Progenitor cell of endocrine pancreas (in vitro differentiated cells): ENCODE measurements around the gene PLA2G4D. TPM values are rescaled to one million over a fixed set of nuclear protein-coding genes. Genes with fewer than 3 reads are reported as not detected.

Source experiments
- DNase-seq: peaks from one replicate; pipeline ENCODE4 v3.0.0; 2021; ENCODE audit warnings: low spot score; ENCODE audit not compliant: unreplicated experiment
- H3K27ac Mint-ChIP-seq: 2 replicates; pipeline ENCODE4 v1.8.0; 2021; ENCODE audit warnings: mild to moderate bottlenecking, moderate library complexity, mixed read lengths
- H3K27me3 Mint-ChIP-seq: 2 replicates; pipeline ENCODE4 v1.8.0; 2021; ENCODE audit warnings: mixed read lengths
- H3K36me3 Mint-ChIP-seq: 2 replicates; pipeline ENCODE4 v1.8.0; 2022; ENCODE audit warnings: mixed read lengths; ENCODE audit not compliant: insufficient read depth
- H3K4me1 Mint-ChIP-seq: 2 replicates; pipeline ENCODE4 v1.8.0; 2021; ENCODE audit warnings: low read depth, mixed read lengths
- H3K4me3 Mint-ChIP-seq: 2 replicates; pipeline ENCODE4 v1.8.0; 2021; ENCODE audit warnings: low read depth, mild to moderate bottlenecking, moderate library complexity, mixed read lengths
- H3K9me3 Mint-ChIP-seq: 2 replicates; pipeline ENCODE4 v1.8.0; 2021; ENCODE audit warnings: low read depth, mixed read lengths
- total RNA-seq: library from RNA; stranded (reverse); gene quantifications from 2 replicates; pipeline ENCODE4 v1.2.1, GENCODE V29; 2021
- TF ChIP-seq, protein P1 (sequence below): fragments of 200-600 bp; sonication (generic); IDR thresholded peaks from one replicate; pipeline ENCODE4 v1.5.0; 2021; ENCODE audit warnings: antibody characterized with exemption, mild to moderate bottlenecking; ENCODE audit not compliant: unreplicated experiment

The PLA2G4D gene
- total RNA-seq, 1 donor from 2014 or later = not detected

DNA sequence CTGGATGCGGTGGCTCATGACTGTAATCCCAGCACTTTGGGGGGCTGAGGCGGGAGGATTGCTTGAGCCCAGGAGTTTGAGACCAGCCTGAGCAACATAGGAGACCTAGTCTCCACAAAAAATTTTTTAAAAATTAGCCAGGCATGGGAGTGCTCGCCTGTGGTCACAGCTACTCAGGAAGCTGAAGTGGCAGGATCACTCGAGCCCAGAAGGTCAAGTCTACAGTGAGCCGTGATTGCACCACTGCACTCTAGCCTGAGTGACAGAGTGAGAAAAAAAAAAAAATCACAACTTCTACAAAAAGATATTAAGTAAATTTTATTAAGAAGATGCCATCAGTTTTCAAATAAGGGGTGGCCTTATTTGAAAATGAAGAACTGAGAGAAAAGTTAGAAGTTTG is 11.9 kb upstream of the PLA2G4D start:
- no peak for DNase-seq
- TF ChIP-seq, protein P1, sequence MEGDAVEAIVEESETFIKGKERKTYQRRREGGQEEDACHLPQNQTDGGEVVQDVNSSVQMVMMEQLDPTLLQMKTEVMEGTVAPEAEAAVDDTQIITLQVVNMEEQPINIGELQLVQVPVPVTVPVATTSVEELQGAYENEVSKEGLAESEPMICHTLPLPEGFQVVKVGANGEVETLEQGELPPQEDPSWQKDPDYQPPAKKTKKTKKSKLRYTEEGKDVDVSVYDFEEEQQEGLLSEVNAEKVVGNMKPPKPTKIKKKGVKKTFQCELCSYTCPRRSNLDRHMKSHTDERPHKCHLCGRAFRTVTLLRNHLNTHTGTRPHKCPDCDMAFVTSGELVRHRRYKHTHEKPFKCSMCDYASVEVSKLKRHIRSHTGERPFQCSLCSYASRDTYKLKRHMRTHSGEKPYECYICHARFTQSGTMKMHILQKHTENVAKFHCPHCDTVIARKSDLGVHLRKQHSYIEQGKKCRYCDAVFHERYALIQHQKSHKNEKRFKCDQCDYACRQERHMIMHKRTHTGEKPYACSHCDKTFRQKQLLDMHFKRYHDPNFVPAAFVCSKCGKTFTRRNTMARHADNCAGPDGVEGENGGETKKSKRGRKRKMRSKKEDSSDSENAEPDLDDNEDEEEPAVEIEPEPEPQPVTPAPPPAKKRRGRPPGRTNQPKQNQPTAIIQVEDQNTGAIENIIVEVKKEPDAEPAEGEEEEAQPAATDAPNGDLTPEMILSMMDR = no peak
- Mint-ChIP-seq H3K27ac (peak overlapping the region; percentile 41), H3K4me1 (peaks cover 2% of the 10 kb centered on the region), H3K9me3 (peaks cover 7% of the 10 kb centered on the region), H3K36me3 (no peaks in the 10 kb centered on the region), H3K27me3 (no peaks in the 10 kb centered on the region), H3K4me3 (no peak overlapping the region)

DNA sequence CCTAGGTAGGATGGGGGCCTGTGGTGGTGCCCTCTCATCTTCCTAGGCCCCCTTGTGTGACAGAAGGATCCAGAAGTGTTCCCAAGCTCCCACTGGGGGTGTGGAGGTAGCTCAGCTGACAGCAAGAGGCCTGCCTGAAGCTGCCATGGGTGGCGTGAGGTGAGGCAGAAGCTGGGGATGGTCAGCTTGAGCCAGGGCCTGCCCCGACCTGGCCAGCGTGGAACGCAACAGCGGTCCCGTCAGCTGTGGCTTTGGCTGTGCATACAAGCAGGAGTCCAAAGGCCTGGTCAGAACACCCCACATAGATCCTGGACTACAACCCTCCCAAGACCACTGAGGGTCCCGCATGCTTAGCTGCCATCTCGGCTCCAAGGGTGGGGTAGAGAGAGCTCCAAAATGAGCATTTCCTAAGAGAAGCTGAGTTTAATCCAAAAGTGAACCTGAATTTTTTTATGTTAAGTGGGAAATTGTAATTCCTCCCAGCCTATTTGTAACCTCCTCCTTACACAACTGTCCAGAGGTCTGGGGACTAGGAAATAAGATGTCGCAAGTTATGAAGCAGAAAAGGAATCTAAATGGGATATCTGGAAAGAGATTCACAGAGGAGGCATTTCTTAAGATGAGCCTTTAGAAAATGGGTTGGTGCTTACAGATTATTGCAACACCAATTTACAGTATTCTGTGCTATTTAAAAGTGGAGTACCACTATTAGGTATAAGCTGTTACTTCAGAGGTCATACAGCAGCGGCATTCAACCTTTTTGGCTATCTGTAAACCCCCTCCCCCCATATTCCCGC is 9.9 kb upstream of the PLA2G4D start:
- Mint-ChIP-seq H3K27me3 (no peaks in the 10 kb centered on the region), H3K4me1 (no peaks in the 10 kb centered on the region), H3K9me3 (peaks cover 6% of the 10 kb centered on the region), H3K36me3 (no peaks in the 10 kb centered on the region), H3K4me3 (no peak overlapping the region), H3K27ac (no peak overlapping the region)
- TF ChIP-seq, protein P1 = no peak
- DNase-seq = no peak

DNA sequence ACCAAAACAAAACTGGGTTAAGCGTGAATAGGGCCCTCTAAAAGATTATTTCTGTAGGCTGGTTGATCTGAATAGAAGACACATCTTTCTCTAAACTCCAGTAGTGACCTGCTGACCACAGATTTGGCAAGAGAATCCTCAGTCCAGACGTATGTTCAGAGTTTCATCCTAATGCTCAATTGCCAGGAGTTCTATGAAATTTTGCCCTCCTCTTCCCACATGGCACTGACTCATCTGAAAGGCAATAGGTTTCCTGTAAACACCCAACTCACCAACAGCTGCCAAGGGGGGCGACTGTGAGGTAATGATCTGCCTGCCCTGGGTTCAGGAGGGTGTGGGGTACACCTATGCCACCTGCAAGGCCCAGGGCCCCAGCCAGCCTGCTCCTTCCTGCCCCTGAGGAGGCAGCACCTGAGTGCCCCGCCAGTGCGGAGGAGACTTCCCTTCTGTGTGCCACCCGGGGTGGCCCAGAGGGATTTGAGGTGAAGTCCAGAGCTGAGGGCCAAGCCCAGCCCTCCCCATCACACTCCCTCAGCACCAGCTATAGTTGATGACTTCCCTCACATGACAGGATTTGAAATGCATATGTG is 8.4 kb upstream of the PLA2G4D start:
- H3K4me3 Mint-ChIP-seq = no peak overlapping the region
- no peak for DNase-seq
- TF ChIP-seq, protein P1 = no peak
- H3K36me3 Mint-ChIP-seq = no peaks in the 10 kb centered on the region
- no peaks in the 10 kb centered on the region for H3K4me1 Mint-ChIP-seq
- no peaks in the 10 kb centered on the region for H3K9me3 Mint-ChIP-seq
- H3K27ac Mint-ChIP-seq = no peak overlapping the region
- peaks cover 3% of the 10 kb centered on the region for H3K27me3 Mint-ChIP-seq

DNA sequence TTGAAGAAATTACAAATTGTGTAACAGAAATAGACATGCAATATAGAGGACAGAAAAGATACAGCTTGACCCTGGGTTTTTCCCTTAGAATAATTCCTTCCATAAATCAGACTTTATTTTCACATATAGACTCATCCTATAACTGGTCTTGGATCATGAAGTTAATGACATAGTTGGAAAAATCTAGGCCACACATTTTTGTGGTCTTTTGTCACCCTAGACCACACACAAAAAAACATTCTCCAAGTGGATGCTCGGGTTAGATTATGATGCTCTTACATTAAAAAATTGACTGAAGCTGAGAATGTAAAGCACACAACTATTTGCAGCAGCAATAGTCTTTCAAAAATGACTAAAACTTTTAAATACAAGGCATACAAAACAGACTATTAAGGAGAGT is 7.5 kb upstream of the PLA2G4D start:
- H3K27me3 Mint-ChIP-seq = peaks cover 6% of the 10 kb centered on the region
- TF ChIP-seq, protein P1 = no peak
- H3K4me3 Mint-ChIP-seq = no peak overlapping the region
- no peak overlapping the region for H3K27ac Mint-ChIP-seq
- H3K36me3 Mint-ChIP-seq = no peaks in the 10 kb centered on the region
- H3K9me3 Mint-ChIP-seq = no peaks in the 10 kb centered on the region
- H3K4me1 Mint-ChIP-seq = no peaks in the 10 kb centered on the region
- DNase-seq = no peak

DNA sequence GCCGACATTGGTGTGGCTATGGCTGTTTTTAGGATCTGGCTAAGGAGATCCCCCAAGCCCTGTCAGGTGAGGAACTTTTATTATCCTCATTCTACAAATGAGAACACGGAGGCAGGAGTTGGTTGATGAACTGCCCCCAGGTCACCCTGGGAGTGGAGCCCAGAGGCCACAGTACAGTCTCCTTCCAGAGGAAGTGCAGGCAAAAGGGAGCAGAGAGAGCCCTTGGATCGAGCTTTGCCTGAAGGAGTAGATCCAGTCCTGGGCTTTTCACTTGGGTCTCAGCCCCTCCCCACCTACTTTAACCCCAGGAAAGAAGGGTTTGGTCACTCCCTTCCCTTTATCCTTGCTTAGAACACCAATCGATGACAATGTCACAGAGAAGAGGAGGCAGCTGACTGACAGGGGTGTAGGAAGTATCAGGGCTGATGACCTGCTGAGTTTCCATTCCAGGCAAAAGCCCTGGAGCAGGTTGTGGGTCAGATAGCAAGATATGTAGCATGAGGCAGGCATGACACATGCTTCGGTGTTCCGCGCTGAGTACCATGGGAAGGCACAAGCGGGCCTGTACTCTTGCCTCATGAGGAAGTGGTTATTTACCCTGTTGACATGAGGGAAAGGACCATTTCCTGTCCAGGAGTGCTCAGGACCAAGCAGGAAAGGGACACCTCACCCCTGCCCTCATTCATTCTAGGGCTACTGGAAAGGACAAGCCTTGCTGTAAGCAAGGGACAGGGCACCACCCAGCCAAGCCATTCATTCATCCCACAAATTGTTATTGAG is 5.8 kb upstream of the PLA2G4D start:
- no peaks in the 10 kb centered on the region for H3K36me3 Mint-ChIP-seq
- peaks cover 6% of the 10 kb centered on the region for H3K27me3 Mint-ChIP-seq
- DNase-seq = no peak
- no peaks in the 10 kb centered on the region for H3K9me3 Mint-ChIP-seq
- no peak overlapping the region for H3K27ac Mint-ChIP-seq
- no peak overlapping the region for H3K4me3 Mint-ChIP-seq
- no peaks in the 10 kb centered on the region for H3K4me1 Mint-ChIP-seq
- TF ChIP-seq, protein P1 = no peak
